IMR-90 (cell line): Measurements from ENCODE around the gene CHCHD1. TPM values are rescaled to one million over a fixed set of nuclear protein-coding genes. Genes with fewer than 3 reads are reported as not detected.

Experiments
- ATAC-seq: fragments of 200-7000 bp; cut with Tn5 transposase; 2 replicates; pipeline ENCODE4 v1.9.1; 2020; ENCODE audit warnings: low read depth, mild to moderate bottlenecking, moderate library complexity
- BruUV-seq: library from RNA; stranded (reverse); fragments of 400-500 nt; replicated peaks from 2 replicates; lab custom pipeline; 2021; lab: Mats Ljungman, UMichigan
- CTCF ChIA-PET: fragments of 300-600 bp; formaldehyde crosslinking; extraction: SDS; loops from one replicate; lab custom pipeline; 2021; ENCODE audit warnings: antibody characterized with exemption; lab: Yijun Ruan, JAX
- POLR2A ChIA-PET: fragments of 300-600 bp; sonication (Branson Sonifier 250); formaldehyde crosslinking; loops from one replicate; lab custom pipeline; 2022; ENCODE audit warnings: antibody characterized with exemption; ENCODE audit not compliant: unreplicated experiment; lab: Charles Lee
- DNase-seq: peaks from one replicate; pipeline ENCODE4 v3.0.0; 2013
- H2AFZ ChIP-seq: replicated peaks from 2 replicates; pipeline ENCODE3; 2013; ENCODE audit warnings: low read length, mild to moderate bottlenecking; ENCODE audit not compliant: poor library complexity
- H2AK5ac ChIP-seq: 2 replicates; pipeline ENCODE4 v1.6.1; 2013; ENCODE audit warnings: low read depth, low read length, inconsistent platforms
- H2AK9ac ChIP-seq: replicated peaks from 2 replicates; pipeline ENCODE3; 2013; ENCODE audit warnings: mild to moderate bottlenecking, low read depth, low read length, moderate library complexity; ENCODE audit not compliant: poor library complexity
- H2BK120ac ChIP-seq: 2 replicates; pipeline ENCODE4 v1.6.1; 2013; ENCODE audit warnings: low read depth, low read length, inconsistent platforms
- H2BK15ac ChIP-seq: 3 replicates; pipeline ENCODE4 v1.6.1; 2013; ENCODE audit warnings: low read depth, low read length, inconsistent platforms
- H2BK20ac ChIP-seq: 2 replicates; pipeline ENCODE4 v1.6.1; 2013; ENCODE audit warnings: low read depth, mild to moderate bottlenecking, inconsistent platforms, low read length, moderate library complexity
- H2BK5ac ChIP-seq: 2 replicates; pipeline ENCODE4 v1.6.1; 2013; ENCODE audit warnings: mild to moderate bottlenecking, low read depth, low read length, inconsistent platforms; ENCODE audit not compliant: poor library complexity, severe bottlenecking
- H3K14ac ChIP-seq: replicated peaks from 2 replicates; pipeline ENCODE4 v1.6.1; 2013; ENCODE audit warnings: low read depth, low read length, inconsistent platforms
- H3K18ac ChIP-seq: 2 replicates; pipeline ENCODE4 v1.6.1; 2013; ENCODE audit warnings: low read depth, low read length, control low read depth
- H3K23ac ChIP-seq: 2 replicates; pipeline ENCODE4 v1.6.1; 2013; ENCODE audit warnings: low read depth, low read length, inconsistent platforms
- H3K27ac ChIP-seq: 2 replicates; pipeline ENCODE4 v1.5.1; 2013; ENCODE audit warnings: mild to moderate bottlenecking, control low read depth, low read length; ENCODE audit not compliant: insufficient read depth
- H3K27me3 ChIP-seq: 2 replicates; pipeline ENCODE4 v1.6.1; 2013; ENCODE audit warnings: low read length; ENCODE audit not compliant: control insufficient read depth, insufficient read depth
- H3K36me3 ChIP-seq: 2 replicates; pipeline ENCODE4 v1.6.1; 2013; ENCODE audit warnings: low read length, mixed read lengths; ENCODE audit not compliant: control insufficient read depth, insufficient read depth
- H3K4ac ChIP-seq: 2 replicates; pipeline ENCODE4 v1.6.1; 2013; ENCODE audit warnings: low read depth, low read length, inconsistent platforms
- H3K4me1 ChIP-seq: 2 replicates; pipeline ENCODE4 v1.6.1; 2013; ENCODE audit warnings: low read length, mixed read lengths; ENCODE audit not compliant: control insufficient read depth, insufficient read depth
- H3K4me2 ChIP-seq: 2 replicates; pipeline ENCODE4 v1.6.1; 2013; ENCODE audit warnings: low read depth, mild to moderate bottlenecking, control low read depth, low read length, moderate library complexity
- H3K4me3 ChIP-seq: 2 replicates; pipeline ENCODE4 v1.5.1; 2013; ENCODE audit warnings: low read depth, mild to moderate bottlenecking, control low read depth, low read length, moderate library complexity; ENCODE audit not compliant: insufficient read depth
- H3K56ac ChIP-seq: 2 replicates; pipeline ENCODE4 v1.6.1; 2013; ENCODE audit warnings: low read length, inconsistent platforms; ENCODE audit not compliant: insufficient read depth; ENCODE audit errors: extremely low read depth
- H3K79me1 ChIP-seq, 2 experiments: 2 replicates each; pipeline ENCODE4 v1.6.1; 2013; ENCODE audit warnings: low read length in 2 of 2, inconsistent platforms in 1 of 2, low read depth in 1 of 2
- H3K9ac ChIP-seq: 2 replicates; pipeline ENCODE4 v1.6.1; 2013; ENCODE audit warnings: low read depth, low read length, control low read depth
- H3K9me1 ChIP-seq: 2 replicates; pipeline ENCODE4 v1.6.1; 2013; ENCODE audit warnings: low read length, inconsistent platforms; ENCODE audit not compliant: insufficient read depth
- H3K9me3 ChIP-seq: 2 replicates; pipeline ENCODE4 v1.6.1; 2013; ENCODE audit warnings: low read length; ENCODE audit not compliant: control insufficient read depth, insufficient read depth
- H4K20me1 ChIP-seq: 2 replicates; pipeline ENCODE4 v1.6.1; 2013; ENCODE audit warnings: low read length, inconsistent platforms; ENCODE audit not compliant: insufficient read depth
- H4K5ac ChIP-seq: 2 replicates; pipeline ENCODE4 v1.6.1; 2013; ENCODE audit warnings: mild to moderate bottlenecking, low read depth, low read length, control low read depth
- H4K8ac ChIP-seq, 2 experiments: 2 replicates each; pipeline ENCODE4 v1.6.1; 2013; ENCODE audit warnings: low read depth in 2 of 2, low read length in 2 of 2, control low read depth in 1 of 2, inconsistent platforms in 1 of 2
- H4K91ac ChIP-seq: 2 replicates; pipeline ENCODE4 v1.6.1; 2013; ENCODE audit warnings: low read depth, low read length, inconsistent platforms; ENCODE audit not compliant: insufficient read depth
- MXI1 ChIP-seq: IDR thresholded peaks from 2 replicates; pipeline ENCODE4 v1.6.1; 2012; ENCODE audit warnings: low read depth, mild to moderate bottlenecking, low read length, moderate library complexity, borderline replicate concordance
- NFE2L2 ChIP-seq: fragments of 150-350 bp; IDR thresholded peaks from 2 replicates; pipeline ENCODE4 v1.6.1; 2016; ENCODE audit warnings: low read depth, mild to moderate bottlenecking, low read length
- WGBS, 2 experiments: methylation state at CpG; one replicate each; pipeline versions ENCODE4 v1.1.5 to v1.1.7; 2013; ENCODE audit warnings: missing lambda C conversion rate in 2 of 2; ENCODE audit not compliant: insufficient read length in 1 of 2; ENCODE audit errors: extremely low coverage in 2 of 2; 5-methylcytosine and 5-hydroxymethylcytosine counted together
- dilution Hi-C: fragments of 300-500 bp; cut with HindIII; formaldehyde crosslinking; loops from one replicate; pipeline ENCODE4 v1.14.3; 2018; ENCODE audit warnings: low sequenced_read_pairs; ENCODE audit not compliant: unreplicated experiment
- in situ Hi-C: fragments of 300-500 bp; cut with MboI; formaldehyde crosslinking; loops from 3 replicates; pipeline ENCODE4 v1.14.3; 2019; ENCODE audit warnings: low sequenced_read_pairs, inconsistent platforms, mixed read lengths
- intact Hi-C: fragments of 100-400 bp; cut with micrococcal nuclease; formaldehyde crosslinking; loops from 2 replicates; pipeline ENCODE4 v1.10.0; 2022
- polyA plus RNA-seq, 3 experiments: library from polyadenylated mRNA; depleted of rRNA; stranded (reverse); fragments of >200 nt; gene quantifications; 2 replicates each; pipeline ENCODE4 v1.2.3, GENCODE V29; 2012; ENCODE audit warnings: low replicate concordance in 1 of 3
- total RNA-seq: library from RNA; depleted of rRNA; stranded (reverse); fragments of >200 nt; gene quantifications from 2 replicates; pipeline ENCODE4 v1.2.3, GENCODE V29; 2012

The CHCHD1 gene
- total and polyA plus RNA-seq, 2 of the 4 experiments (the other 2 are of a cell fraction) = 11.5 to 21.0 TPM

DNA sequence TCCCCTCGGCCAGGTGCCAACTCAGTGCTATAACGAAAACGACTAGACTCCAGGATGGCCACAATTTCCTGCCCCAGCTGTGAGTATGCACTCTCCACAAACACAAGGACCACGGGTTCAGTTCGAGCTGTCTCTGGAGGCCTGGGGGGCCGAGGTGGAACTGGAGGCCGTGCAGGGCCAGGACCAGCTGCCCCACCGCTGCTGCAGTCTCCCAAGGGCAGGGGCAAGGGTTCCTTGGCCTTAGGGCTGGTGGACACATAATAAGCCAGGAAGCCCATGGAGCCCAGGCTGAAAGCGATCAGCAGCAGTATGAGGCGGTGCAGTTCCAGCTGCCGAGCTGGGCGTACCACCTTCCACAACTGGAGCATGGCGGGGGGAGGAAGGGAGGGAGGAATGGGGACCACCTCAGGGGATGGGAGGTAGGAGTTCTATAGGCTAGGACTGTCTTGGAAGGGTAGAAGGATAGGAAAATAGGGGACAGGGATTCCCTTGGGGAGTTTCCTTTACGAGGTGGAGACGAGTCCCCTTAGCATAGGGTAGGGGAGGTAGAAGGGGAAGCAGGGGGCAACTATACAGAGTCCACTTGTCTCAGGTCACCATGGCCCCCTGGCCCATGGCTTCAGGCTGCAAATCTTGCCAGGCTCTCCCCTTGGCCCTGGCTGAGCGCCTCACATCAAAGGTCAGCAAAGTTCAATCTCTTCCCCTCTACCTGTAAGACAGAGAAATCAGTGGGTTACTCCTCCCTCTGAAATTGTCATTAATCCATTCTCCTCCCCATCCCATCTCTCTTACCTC, 26.4 kb downstream of the CHCHD1 start:
- Histone ChIP-seq H3K79me1 (peaks cover 14 to 50% of the 10 kb centered on the region in 2 experiments), H4K91ac (no peak overlapping the region), H3K27me3 (no peaks in the 10 kb centered on the region), H2BK20ac (no peak overlapping the region), H3K4me2 (no peak overlapping the region), H3K4me3 (no peak overlapping the region), H3K14ac (no peak overlapping the region), H4K20me1 (no peaks in the 10 kb centered on the region), H3K23ac (no peak overlapping the region), H3K27ac (no peak overlapping the region), H3K18ac (no peak overlapping the region), H3K36me3 (peaks cover 43% of the 10 kb centered on the region), H2BK15ac (no peak overlapping the region), H3K9me1 (peaks cover 16% of the 10 kb centered on the region), H4K5ac (no peak overlapping the region), H2BK5ac (no peak overlapping the region), H3K9ac (no peak overlapping the region), H4K8ac (no peak overlapping the region), H2AK9ac (no peak overlapping the region), H3K4ac (no peak overlapping the region), H3K4me1 (0 out of 2 replicates have a peak, but pooled peaks cover 2% of the 10 kb centered on the region), H2AFZ (no peak overlapping the region), H2BK120ac (no peak overlapping the region), H3K56ac (no peak overlapping the region), H2AK5ac (no peak overlapping the region), H3K9me3 (no peaks in the 10 kb centered on the region)
- dilution Hi-C loops = no loop called here
- CTCF ChIA-PET = no interaction called here
- ATAC-seq (no peak), DNase-seq (no peak)
- no TSS peak for BruUV-seq
- TF ChIP-seq MXI1 (no peak), NFE2L2 (no peak)
- POLR2A ChIA-PET = no interaction called here
- intact Hi-C loops = no loop called here
- in situ Hi-C loops = no loop called here
- WGBS, 2 experiments = 95% methylated on average over 7 of the region's 16 CpGs; no CpG with 5 or more reads in 1 of the 2 experiments
